Cardiac fibroblast (primary cell): ENCODE measurements around the gene ADAMTSL3.
"Not testable (repeated sequence)": the region's sequence is repeated elsewhere in the genome, so short reads cannot be mapped to it uniquely, and the experiment has no call there.

ENCODE experiments used
- DNase-seq, 2 donors: peaks; one replicate each; pipeline versions ENCODE4 v3.0.0 to v3.0.0-alpha.2; 2010; ENCODE audit warnings: low read depth in 2 of 2
- H3K4me3 ChIP-seq, 2 donors: replicated peaks in 1 of 2; 1 replicate in 1 of 2; 2 replicates in 1 of 2; pipeline ENCODE4 v1.5.1; 2011; ENCODE audit warnings: low read depth in 2 of 2, low read length in 2 of 2, mild to moderate bottlenecking in 2 of 2, moderate library complexity in 1 of 2
- CTCF ChIP-seq: IDR thresholded peaks from one replicate; pipeline ENCODE4 v1.5.1; 2011; ENCODE audit warnings: low read depth, mild to moderate bottlenecking, low read length, inconsistent platforms

The ADAMTSL3 gene

GRCh38 chr15:84046064-84046637, 392.2 kb downstream of the ADAMTSL3 start:
- no peak overlapping the region for H3K4me3 ChIP-seq
- DNase-seq, result no peak
- TF ChIP-seq CTCF, result no peak

GRCh38 chr15:84049480-84049879, 395.6 kb downstream of the ADAMTSL3 start:
- not testable (repeated sequence) for H3K4me3 ChIP-seq, DNase-seq

- H3K4me3 ChIP-seq, result no peak overlapping the region
- DNase-seq, result no peak
- no peak for TF ChIP-seq CTCF
These were observed 396.2 kb downstream of the ADAMTSL3 start for GRCh38 chr15:84050076-84050475.

- H3K4me3 ChIP-seq, DNase-seq: not testable (repeated sequence)
These were observed 397.2 kb downstream of the ADAMTSL3 start for GRCh38 chr15:84051146-84051545.

GRCh38 chr15:84054544-84054943, 400.6 kb downstream of the ADAMTSL3 start:
- DNase-seq, H3K4me3 ChIP-seq: not testable (repeated sequence)

GRCh38 chr15:84057714-84058331, 403.9 kb downstream of the ADAMTSL3 start:
- TF ChIP-seq CTCF, result no peak
- peak in 1 of 2 donors; percentile 30 for DNase-seq
- no peak overlapping the region for H3K4me3 ChIP-seq

- DNase-seq, H3K4me3 ChIP-seq: not testable (repeated sequence)
These were observed 409.8 kb downstream of the ADAMTSL3 start for GRCh38 chr15:84063674-84064073.

- peak in 1 of 2 donors; percentile 51 for DNase-seq
- H3K4me3 ChIP-seq, result not testable (repeated sequence)
These were observed 414.8 kb downstream of the ADAMTSL3 start for GRCh38 chr15:84068674-84069073.

GRCh38 chr15:84078038-84078437, 424.1 kb downstream of the ADAMTSL3 start:
- DNase-seq, H3K4me3 ChIP-seq: not testable (repeated sequence)

GRCh38 chr15:84079325-84079884, 425.5 kb downstream of the ADAMTSL3 start:
- H3K4me3 ChIP-seq, result peak overlapping the region in 1 of 2 donors; percentile 52

More at GRCh38 chr15:84079325-84079884, 425.5 kb downstream of the ADAMTSL3 start:
- not testable (repeated sequence) for DNase-seq
